ENCODE data around the gene PSMD12.
"Not testable (repeated sequence)": the region's sequence is repeated elsewhere in the genome, so short reads cannot be mapped to it uniquely, and the experiment has no call there.

GRCh38 chr17:67326959-67327745, 39.2 kb downstream of the PSMD12 start:
- TF ChIP-seq EZH2 (IDR thresholded peaks at IDR 0.05; ENCODE audit: low read length, unreplicated experiment); CTCF (conservative IDR thresholded peaks at IDR 0.05; ENCODE audit: low read depth, low read length): not testable (repeated sequence)

All from PC-3 (cell line).